Body of pancreas (tissue), 4 donors: ENCODE results near the gene SLC25A20. TPM values are rescaled to one million over a fixed set of nuclear protein-coding genes. Genes with fewer than 3 reads are reported as not detected.
A peak's percentile ranks its signal among the peaks of the same experiment; 100 is the strongest.

ENCODE experiments used
- ATAC-seq: fragments of 150-250 bp; one replicate; pipeline ENCODE4 v1.9.1; 2016
- DNase-seq, 4 donors: peaks; one replicate each; pipeline ENCODE4 v3.0.0-alpha.2; 2019
- H3K27ac ChIP-seq, 4 donors: fragments of 200-600 bp; sonication (generic); 1 replicate in 3 of 4; 2 replicates in 1 of 4; pipeline versions ENCODE4 v1.5.1 to v1.6.1; 2016 to 2019; ENCODE audit warnings: mild to moderate bottlenecking in 1 of 4, mixed read lengths in 1 of 4, moderate library complexity in 1 of 4
- H3K27me3 ChIP-seq, 2 donors: fragments of 200-600 bp; sonication (generic); one replicate each; pipeline ENCODE4 v1.6.0; 2016; ENCODE audit warnings: mild to moderate bottlenecking in 1 of 2
- H3K36me3 ChIP-seq, 2 donors: fragments of 200-600 bp; sonication (generic); replicated peaks in 1 of 2; 2 replicates each; pipeline ENCODE4 v1.5.1; 2016; ENCODE audit warnings: low read depth in 2 of 2; ENCODE audit not compliant: insufficient read depth in 1 of 2
- H3K4me1 ChIP-seq: fragments of 200-600 bp; sonication (generic); one replicate; pipeline ENCODE4 v1.6.0; 2016
- H3K4me3 ChIP-seq, 2 donors: fragments of 200-600 bp; sonication (generic); 1 replicate in 1 of 2; 2 replicates in 1 of 2; pipeline ENCODE4 v1.5.1; 2016 to 2019
- H3K9me3 ChIP-seq, 3 donors: fragments of 200-600 bp; sonication (generic); 1 replicate in 2 of 3; 2 replicates in 1 of 3; pipeline ENCODE4 v1.5.1; 2016
- CTCF ChIP-seq, 7 experiments: fragments of 450-650 bp in 4 of 7; fragments of 200-600 bp in 3 of 7; sonication (generic) in 3 of 7; IDR thresholded peaks; one replicate each; pipeline ENCODE4 v1.5.1; 2016 to 2019; ENCODE audit warnings: antibody characterized with exemption in 7 of 7
- POLR2A ChIP-seq, 3 donors: fragments of 450-650 bp; IDR thresholded peaks; one replicate each; pipeline ENCODE4 v1.6.1; 2016; ENCODE audit warnings: antibody characterized with exemption in 3 of 3, mild to moderate bottlenecking in 2 of 3
- WGBS, 2 donors: methylation state at CpG; one replicate each; pipeline ENCODE4 v1.1.5; 2017; 5-methylcytosine and 5-hydroxymethylcytosine counted together
- intact Hi-C: fragments of 100-400 bp; cut with DNase I; formaldehyde crosslinking; loops from one replicate; pipeline ENCODE4 v1.15.1; 2023
- total RNA-seq, 2 donors: library from RNA; depleted of rRNA; stranded (reverse); fragments of >200 nt; gene quantifications; one replicate each; pipeline ENCODE4 v1.1.0, GENCODE V29; 2016

Gene SLC25A20
- total RNA-seq, 2 donors from 2014 or later: 20.8 to 31.4 TPM

GRCh38 chr3:48897460-48898376 is 964 bp downstream of the SLC25A20 start:
- H3K9me3 ChIP-seq: no peaks in the 10 kb centered on the region
- H3K4me3 ChIP-seq: peak overlapping the region; percentile 41 to 74
- DNase-seq: peak; percentile 9 to 21 (median 16)
- peak overlapping the region; percentile 69 to 80 (median 80) for H3K27ac ChIP-seq
- H3K36me3 ChIP-seq: no peaks in the 10 kb centered on the region
- H3K4me1 ChIP-seq: peaks cover 21% of the 10 kb centered on the region
- ATAC-seq: no peak
- WGBS, 2 donors: 9 to 17% methylated on average over 17 of the region's 17 CpGs
- no peaks in the 10 kb centered on the region for H3K27me3 ChIP-seq
- intact Hi-C loops: no loop called here
- TF ChIP-seq POLR2A (IDR thresholded peaks at IDR 0.05): no peak
- no peak for TF ChIP-seq CTCF (IDR thresholded peaks at IDR 0.05)

GRCh38 chr3:48896936-48897335 is 1.7 kb downstream of the SLC25A20 start:
- DNase-seq (no peak), ATAC-seq (no peak)
- intact Hi-C loops: no loop called here
- Histone ChIP-seq H3K4me3 (no peak overlapping the region), H3K27ac (peak overlapping the region in 3 of 4 donors; percentile 41 to 80 (median 69)), H3K27me3 (no peaks in the 10 kb centered on the region), H3K4me1 (peaks cover 21% of the 10 kb centered on the region), H3K9me3 (no peaks in the 10 kb centered on the region), H3K36me3 (no peaks in the 10 kb centered on the region)
- TF ChIP-seq CTCF (IDR thresholded peaks at IDR 0.05) (no peak), POLR2A (IDR thresholded peaks at IDR 0.05) (no peak)
- WGBS, 2 donors: 70 to 80% methylated on average over 2 of the region's 2 CpGs

- Histone ChIP-seq H3K4me3 (no peak overlapping the region), H3K27me3 (no peaks in the 10 kb centered on the region), H3K27ac (no peak overlapping the region), H3K36me3 (peaks cover 0 to 3% of the 10 kb centered on the region in 2 donors), H3K4me1 (peaks cover 21% of the 10 kb centered on the region), H3K9me3 (no peaks in the 10 kb centered on the region)
- TF ChIP-seq POLR2A (IDR thresholded peaks at IDR 0.05): no peak
- no peak for ATAC-seq
- 94 to 95% methylated on average over 6 of the region's 6 CpGs for WGBS, 2 donors
- intact Hi-C loops: no loop called here
- no peak for DNase-seq
These were observed 4.2 kb downstream of the SLC25A20 start for GRCh38 chr3:48894516-48894915.

- Histone ChIP-seq H3K9me3 (no peaks in the 10 kb centered on the region), H3K36me3 (peaks cover 0 to 3% of the 10 kb centered on the region in 2 donors), H3K27ac (no peak overlapping the region), H3K27me3 (no peaks in the 10 kb centered on the region), H3K4me1 (peaks cover 6% of the 10 kb centered on the region), H3K4me3 (no peak overlapping the region)
- intact Hi-C loops: no loop called here
- 92 to 94% methylated on average over 8 of the region's 8 CpGs for WGBS, 2 donors
- DNase-seq (no peak), ATAC-seq (no peak)
- TF ChIP-seq CTCF (IDR thresholded peaks at IDR 0.05): no peak
- no peak for TF ChIP-seq POLR2A (IDR thresholded peaks at IDR 0.05)
These were observed 7.1 kb downstream of the SLC25A20 start for GRCh38 chr3:48891606-48892005.

- no peaks in the 10 kb centered on the region for H3K9me3 ChIP-seq
- H3K36me3 ChIP-seq: no peaks in the 10 kb centered on the region
- TF ChIP-seq POLR2A (IDR thresholded peaks at IDR 0.05) (no peak), CTCF (IDR thresholded peaks at IDR 0.05) (no peak)
- H3K27ac ChIP-seq: no peak overlapping the region
- no peaks in the 10 kb centered on the region for H3K27me3 ChIP-seq
- H3K4me3 ChIP-seq: no peak overlapping the region
- H3K4me1 ChIP-seq: no peaks in the 10 kb centered on the region
- no peak for ATAC-seq
- intact Hi-C loops: no loop called here
- no peak for DNase-seq
These were observed 12.9 kb downstream of the SLC25A20 start for GRCh38 chr3:48885753-48886152.
